ENCODE measurements around the gene ZDHHC24.

The ZDHHC24 gene

DNA sequence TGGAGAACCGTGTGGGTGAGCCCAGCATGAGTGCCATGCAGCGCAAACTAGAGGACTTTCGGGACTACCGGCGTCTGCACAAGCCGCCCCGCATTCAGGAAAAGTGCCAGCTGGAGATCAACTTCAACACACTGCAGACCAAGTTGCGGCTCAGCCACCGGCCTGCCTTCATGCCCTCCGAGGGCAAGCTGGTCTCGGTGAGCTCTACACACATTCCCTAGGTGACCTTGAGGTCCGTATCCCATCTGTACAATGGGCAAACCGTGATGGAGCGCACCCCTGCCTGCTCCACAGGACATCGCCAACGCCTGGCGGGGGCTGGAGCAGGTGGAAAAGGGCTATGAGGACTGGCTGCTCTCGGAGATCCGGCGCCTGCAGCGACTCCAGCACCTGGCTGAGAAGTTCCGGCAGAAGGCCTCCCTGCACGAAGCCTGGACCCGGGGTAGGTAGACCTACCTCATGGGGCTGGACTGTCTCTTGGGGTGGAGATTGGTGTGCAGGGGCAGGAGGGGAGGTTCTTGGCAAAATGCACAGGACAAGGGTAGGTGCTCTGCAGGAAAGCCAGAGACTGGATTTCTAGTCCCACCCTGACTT lies 12.0 kb upstream of the ZDHHC24 start:
- H3K4me3 ChIP-seq (ENCODE audit: low read depth, low read length): no peak overlapping the region
- no peaks in the 10 kb centered on the region for H3K9me3 ChIP-seq (ENCODE audit: control insufficient read depth, insufficient read depth, low read length)
- H3K4me1 ChIP-seq (ENCODE audit: control insufficient read depth, insufficient read depth, low read length): no peaks in the 10 kb centered on the region
- no peak overlapping the region for H3K27ac ChIP-seq (ENCODE audit: low read depth, low read length)
- H3K36me3 ChIP-seq (ENCODE audit: control insufficient read depth, insufficient read depth, low read length): peaks cover 41% of the 10 kb centered on the region
- H3K9ac ChIP-seq (ENCODE audit: low read depth, low read length): no peak overlapping the region
- H3K27me3 ChIP-seq (ENCODE audit: control insufficient read depth, insufficient read depth, low read length): no peaks in the 10 kb centered on the region

DNA sequence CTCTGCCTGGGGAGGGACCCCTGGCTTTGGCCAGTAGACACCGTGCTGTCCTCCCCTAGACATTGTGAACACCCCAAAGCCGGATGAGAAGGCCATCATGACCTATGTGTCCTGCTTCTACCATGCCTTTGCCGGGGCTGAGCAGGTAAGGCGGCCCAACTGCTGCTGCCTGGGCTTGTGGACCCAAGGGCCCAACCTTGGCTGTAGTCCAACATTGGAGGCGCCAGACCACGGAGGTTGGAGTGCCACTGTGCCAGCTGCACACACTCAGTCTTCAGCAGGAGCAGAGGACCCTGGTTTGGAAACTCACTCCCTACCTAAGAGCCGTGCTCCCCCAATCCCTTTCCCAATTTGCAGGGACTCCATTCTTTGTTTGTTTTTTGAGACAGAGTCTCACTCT lies 10.2 kb upstream of the ZDHHC24 start:
- Histone ChIP-seq H3K9ac (ENCODE audit: low read depth, low read length) (no peak overlapping the region), H3K36me3 (ENCODE audit: control insufficient read depth, insufficient read depth, low read length) (peaks cover 24% of the 10 kb centered on the region), H3K4me1 (ENCODE audit: control insufficient read depth, insufficient read depth, low read length) (no peaks in the 10 kb centered on the region), H3K9me3 (ENCODE audit: control insufficient read depth, insufficient read depth, low read length) (no peaks in the 10 kb centered on the region), H3K27ac (ENCODE audit: low read depth, low read length) (no peak overlapping the region), H3K4me3 (ENCODE audit: low read depth, low read length) (no peak overlapping the region), H3K27me3 (ENCODE audit: control insufficient read depth, insufficient read depth, low read length) (no peaks in the 10 kb centered on the region)

DNA sequence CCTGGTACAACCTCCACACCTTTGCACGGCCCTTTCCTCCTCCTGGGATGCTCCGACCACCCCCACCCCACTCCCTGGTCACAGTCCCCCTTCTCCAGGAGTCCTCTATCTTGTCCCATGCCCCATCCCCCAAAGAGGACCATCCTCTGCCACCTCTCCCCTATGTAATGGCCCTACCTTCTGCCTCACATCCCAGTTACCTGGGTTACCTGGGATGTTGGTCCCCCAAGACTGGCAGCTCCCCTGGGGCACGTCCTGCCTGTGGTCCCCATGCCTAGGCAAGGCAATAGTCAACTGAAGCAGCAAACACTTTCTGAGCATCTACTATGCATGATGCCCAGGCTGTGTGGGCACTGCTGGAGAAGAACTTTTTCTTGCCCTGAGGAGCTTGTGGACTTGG lies 9.6 kb upstream of the ZDHHC24 start:
- H3K27me3 ChIP-seq (ENCODE audit: control insufficient read depth, insufficient read depth, low read length): no peaks in the 10 kb centered on the region
- peaks cover 17% of the 10 kb centered on the region for H3K36me3 ChIP-seq (ENCODE audit: control insufficient read depth, insufficient read depth, low read length)
- no peak overlapping the region for H3K9ac ChIP-seq (ENCODE audit: low read depth, low read length)
- no peaks in the 10 kb centered on the region for H3K9me3 ChIP-seq (ENCODE audit: control insufficient read depth, insufficient read depth, low read length)
- H3K27ac ChIP-seq (ENCODE audit: low read depth, low read length): no peak overlapping the region
- H3K4me1 ChIP-seq (ENCODE audit: control insufficient read depth, insufficient read depth, low read length): no peaks in the 10 kb centered on the region
- H3K4me3 ChIP-seq (ENCODE audit: low read depth, low read length): no peak overlapping the region

DNA sequence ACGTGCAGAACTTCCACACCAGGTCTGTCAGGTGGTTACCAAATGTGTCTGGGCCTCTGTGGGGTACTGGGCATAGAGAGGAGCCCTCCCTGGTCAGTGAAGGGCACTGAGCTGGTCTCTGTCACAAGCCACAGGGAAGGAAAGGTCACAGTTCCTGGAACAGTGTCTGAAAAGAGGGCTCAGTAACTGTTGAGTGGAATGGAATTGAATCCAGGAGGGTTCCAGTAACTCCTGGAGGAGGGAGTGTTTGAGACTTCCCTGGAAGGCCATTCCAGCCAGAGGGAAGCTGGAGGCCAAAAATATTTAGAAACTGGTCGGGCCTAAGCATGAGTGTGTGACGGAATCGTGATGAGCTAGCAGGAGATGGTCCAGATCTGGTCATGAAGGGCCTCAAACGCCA lies 8.8 kb upstream of the ZDHHC24 start:
- Histone ChIP-seq H3K9ac (ENCODE audit: low read depth, low read length) (no peak overlapping the region), H3K4me3 (ENCODE audit: low read depth, low read length) (no peak overlapping the region), H3K36me3 (ENCODE audit: control insufficient read depth, insufficient read depth, low read length) (peaks cover 13% of the 10 kb centered on the region; the same call in 1 of the 2 replicates), H3K4me1 (ENCODE audit: control insufficient read depth, insufficient read depth, low read length) (no peaks in the 10 kb centered on the region), H3K27me3 (ENCODE audit: control insufficient read depth, insufficient read depth, low read length) (no peaks in the 10 kb centered on the region; the same call in 1 of the 2 replicates), H3K9me3 (ENCODE audit: control insufficient read depth, insufficient read depth, low read length) (no peaks in the 10 kb centered on the region), H3K27ac (ENCODE audit: low read depth, low read length) (no peak overlapping the region)

DNA sequence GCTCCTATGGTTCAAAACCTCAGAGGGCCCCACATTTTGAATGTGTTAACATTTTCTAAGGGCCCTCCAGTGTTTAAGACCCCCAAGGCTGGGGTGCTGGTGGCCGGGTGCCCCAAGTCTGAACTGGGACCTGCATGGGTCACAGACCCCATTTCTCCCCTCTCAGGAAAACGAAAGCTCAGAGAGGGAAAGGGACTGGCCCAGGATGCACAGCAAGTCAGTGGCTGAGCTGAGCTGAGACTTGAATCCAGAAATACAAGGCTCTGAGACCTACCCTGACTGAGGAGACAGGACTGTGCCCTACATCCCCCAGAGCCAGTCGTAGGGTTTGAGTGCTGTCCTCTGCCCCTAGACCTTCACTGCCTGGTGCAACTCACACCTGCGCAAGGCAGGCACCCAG lies 5.0 kb upstream of the ZDHHC24 start:
- H3K9me3 ChIP-seq (ENCODE audit: control insufficient read depth, insufficient read depth, low read length): no peaks in the 10 kb centered on the region
- no peak overlapping the region for H3K4me3 ChIP-seq (ENCODE audit: low read depth, low read length)
- no peak overlapping the region for H3K27ac ChIP-seq (ENCODE audit: low read depth, low read length)
- H3K4me1 ChIP-seq (ENCODE audit: control insufficient read depth, insufficient read depth, low read length): peaks cover 9% of the 10 kb centered on the region; the same call in 1 of the 2 replicates
- H3K36me3 ChIP-seq (ENCODE audit: control insufficient read depth, insufficient read depth, low read length): no peaks in the 10 kb centered on the region; the same call in 1 of the 2 replicates
- H3K27me3 ChIP-seq (ENCODE audit: control insufficient read depth, insufficient read depth, low read length): no peaks in the 10 kb centered on the region; the same call in 1 of the 2 replicates
- H3K9ac ChIP-seq (ENCODE audit: low read depth, low read length): no peak overlapping the region

DNA sequence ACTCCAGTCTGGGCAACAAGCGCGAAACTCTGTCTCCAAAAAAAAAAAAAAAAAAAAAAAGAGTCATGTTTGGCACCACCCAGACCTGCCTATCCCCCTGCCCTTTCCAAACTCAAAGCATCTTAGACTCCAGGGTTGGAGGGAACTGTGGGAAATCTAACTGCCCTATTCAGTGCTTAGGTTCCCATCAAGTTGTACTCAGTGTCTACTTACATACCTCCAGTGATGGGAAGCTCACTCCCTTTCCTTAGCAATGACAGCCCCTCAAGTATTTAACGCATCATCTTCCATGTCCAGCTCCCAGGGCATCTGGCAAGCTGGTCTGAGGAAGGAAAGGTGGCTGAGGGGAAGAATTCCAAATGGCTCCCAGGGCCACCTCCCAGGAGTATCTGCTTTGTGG lies 3.8 kb upstream of the ZDHHC24 start:
- H3K4me3 ChIP-seq (ENCODE audit: low read depth, low read length): no peak overlapping the region
- H3K27me3 ChIP-seq (ENCODE audit: control insufficient read depth, insufficient read depth, low read length): no peaks in the 10 kb centered on the region; the same call in 1 of the 2 replicates
- no peak overlapping the region for H3K9ac ChIP-seq (ENCODE audit: low read depth, low read length)
- peaks cover 12% of the 10 kb centered on the region; the same call in 1 of the 2 replicates for H3K4me1 ChIP-seq (ENCODE audit: control insufficient read depth, insufficient read depth, low read length)
- no peaks in the 10 kb centered on the region for H3K9me3 ChIP-seq (ENCODE audit: control insufficient read depth, insufficient read depth, low read length)
- no peak overlapping the region for H3K27ac ChIP-seq (ENCODE audit: low read depth, low read length)
- no peaks in the 10 kb centered on the region for H3K36me3 ChIP-seq (ENCODE audit: control insufficient read depth, insufficient read depth, low read length)

DNA sequence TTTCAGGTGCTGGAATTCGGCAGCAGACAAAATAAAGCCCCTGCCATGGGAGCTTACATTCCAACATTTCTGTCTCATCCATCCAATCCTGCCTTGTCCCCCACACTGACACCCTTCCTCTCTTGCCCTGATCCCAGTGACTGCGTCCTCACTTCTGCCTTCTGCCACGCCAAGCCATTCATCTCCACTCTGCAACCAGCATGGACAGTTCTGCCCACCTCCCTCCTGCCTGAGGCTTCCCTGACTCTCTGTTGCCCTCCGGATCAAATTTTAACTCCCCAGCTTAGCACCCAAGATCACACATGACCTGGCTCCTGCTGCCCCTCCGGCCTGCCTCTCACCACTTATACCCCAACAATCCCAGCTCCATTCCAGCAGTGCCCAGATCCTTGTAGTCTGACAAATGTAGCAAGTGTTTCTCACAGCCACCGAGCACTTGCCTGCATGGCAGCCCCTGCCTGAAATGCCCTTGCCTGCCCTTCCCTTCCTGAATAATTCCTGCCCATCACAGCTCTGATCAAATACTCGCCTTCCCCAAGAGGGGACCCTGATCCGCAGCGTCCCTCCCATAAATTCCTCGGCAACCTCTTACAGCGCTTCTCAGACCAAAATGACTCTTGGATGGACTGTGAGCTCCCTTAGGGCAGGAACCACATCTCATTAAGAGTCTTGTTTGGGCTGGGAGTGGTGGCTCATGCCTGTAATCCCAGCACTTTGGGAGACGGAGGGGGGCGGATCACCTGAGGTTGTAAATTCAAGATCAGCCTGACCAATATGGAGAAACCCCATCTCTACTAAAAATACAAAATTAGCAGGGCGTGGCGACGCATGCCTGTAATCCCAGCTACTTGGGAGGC lies 3.2 kb upstream of the ZDHHC24 start:
- Histone ChIP-seq H3K4me3 (ENCODE audit: low read depth, low read length) (no peak overlapping the region), H3K36me3 (ENCODE audit: control insufficient read depth, insufficient read depth, low read length) (no peaks in the 10 kb centered on the region), H3K27ac (ENCODE audit: low read depth, low read length) (no peak overlapping the region), H3K4me1 (ENCODE audit: control insufficient read depth, insufficient read depth, low read length) (peaks cover 12% of the 10 kb centered on the region; the same call in 1 of the 2 replicates), H3K27me3 (ENCODE audit: control insufficient read depth, insufficient read depth, low read length) (no peaks in the 10 kb centered on the region; the same call in 1 of the 2 replicates), H3K9ac (ENCODE audit: low read depth, low read length) (no peak overlapping the region), H3K9me3 (ENCODE audit: control insufficient read depth, insufficient read depth, low read length) (no peaks in the 10 kb centered on the region)

DNA sequence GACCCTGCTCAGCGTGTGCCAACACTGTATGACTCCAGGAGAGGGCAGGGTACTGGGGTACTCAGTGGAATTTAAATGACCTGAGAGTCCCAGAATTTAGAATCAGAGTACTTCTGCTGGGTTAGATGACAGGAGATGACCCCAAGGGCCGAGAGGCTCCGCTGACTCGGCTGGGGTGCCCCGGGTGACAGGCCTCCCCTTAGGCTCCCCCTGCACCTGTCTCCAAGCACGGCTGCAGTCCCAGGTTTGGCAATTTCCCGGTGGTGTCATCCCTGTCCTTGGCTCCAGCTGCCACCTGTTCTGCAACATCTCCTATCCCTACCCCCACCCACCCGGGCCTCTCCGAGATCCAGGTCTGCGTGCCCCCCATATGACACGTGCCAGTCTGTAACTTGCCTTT lies 2.2 kb upstream of the ZDHHC24 start:
- no peak overlapping the region for H3K27ac ChIP-seq (ENCODE audit: low read depth, low read length)
- peak overlapping the region; percentile 71; the same call in 1 of the 2 replicates for H3K4me3 ChIP-seq (ENCODE audit: low read depth, low read length)
- H3K36me3 ChIP-seq (ENCODE audit: control insufficient read depth, insufficient read depth, low read length): no peaks in the 10 kb centered on the region
- H3K4me1 ChIP-seq (ENCODE audit: control insufficient read depth, insufficient read depth, low read length): peaks cover 18% of the 10 kb centered on the region; the same call in 1 of the 2 replicates
- H3K9me3 ChIP-seq (ENCODE audit: control insufficient read depth, insufficient read depth, low read length): no peaks in the 10 kb centered on the region
- H3K27me3 ChIP-seq (ENCODE audit: control insufficient read depth, insufficient read depth, low read length): no peaks in the 10 kb centered on the region; the same call in 1 of the 2 replicates
- H3K9ac ChIP-seq (ENCODE audit: low read depth, low read length): no peak overlapping the region

DNA sequence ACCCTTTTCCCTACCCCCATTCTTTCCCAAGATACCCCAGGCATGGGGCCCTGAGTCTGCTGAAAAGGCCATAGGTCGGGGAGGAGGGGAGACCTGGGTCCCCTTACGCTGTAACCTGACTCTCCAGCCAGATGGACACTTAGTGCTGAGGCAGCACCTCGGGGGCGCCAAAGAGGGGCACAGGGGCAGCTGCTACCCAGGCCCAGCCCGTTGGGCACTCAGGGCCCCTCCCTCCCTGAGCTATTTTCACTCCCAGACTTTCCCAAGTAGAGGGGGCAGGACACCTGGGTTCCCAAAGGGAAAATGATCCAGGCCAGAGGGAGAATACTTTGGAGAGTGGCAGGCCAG lies 1.8 kb upstream of the ZDHHC24 start:
- Histone ChIP-seq H3K36me3 (ENCODE audit: control insufficient read depth, insufficient read depth, low read length) (no peaks in the 10 kb centered on the region), H3K9ac (ENCODE audit: low read depth, low read length) (no peak overlapping the region), H3K4me1 (ENCODE audit: control insufficient read depth, insufficient read depth, low read length) (peaks cover 18% of the 10 kb centered on the region; the same call in 1 of the 2 replicates), H3K27ac (ENCODE audit: low read depth, low read length) (no peak overlapping the region), H3K4me3 (ENCODE audit: low read depth, low read length) (peak overlapping the region; percentile 71; the same call in 1 of the 2 replicates), H3K27me3 (ENCODE audit: control insufficient read depth, insufficient read depth, low read length) (no peaks in the 10 kb centered on the region; the same call in 1 of the 2 replicates), H3K9me3 (ENCODE audit: control insufficient read depth, insufficient read depth, low read length) (no peaks in the 10 kb centered on the region)

DNA sequence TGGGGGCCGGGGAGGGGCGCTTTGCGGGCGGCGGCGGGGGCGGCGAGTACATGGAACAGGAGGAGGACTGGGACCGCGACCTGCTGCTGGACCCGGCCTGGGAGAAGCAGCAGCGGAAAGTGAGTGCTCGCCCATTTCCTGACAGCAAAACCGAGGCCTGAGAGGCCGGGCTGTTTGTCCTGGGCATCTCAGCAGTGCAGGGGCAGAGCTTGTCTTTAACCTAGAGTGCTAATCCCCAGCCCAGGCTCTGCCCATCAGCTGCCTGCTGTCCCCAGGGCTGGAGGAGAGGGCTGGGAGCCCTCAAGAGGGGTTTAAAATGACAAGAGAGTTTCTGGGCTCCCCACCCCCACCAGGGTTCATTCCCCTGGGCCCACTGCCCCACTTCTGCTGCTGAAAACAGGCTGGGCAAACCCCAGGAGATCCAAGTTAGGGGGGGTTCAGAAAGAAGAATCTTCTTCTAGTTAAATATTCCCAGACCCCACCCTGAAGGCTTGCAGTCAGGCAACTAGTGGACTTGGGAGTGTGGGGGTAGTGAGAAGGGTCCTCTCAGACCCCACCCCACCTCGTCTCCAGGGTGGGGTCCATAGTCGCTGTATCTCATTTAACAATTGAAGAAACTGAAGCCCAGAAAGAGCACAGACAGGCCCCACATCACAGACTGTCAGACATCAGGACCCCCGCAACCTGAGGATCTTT lies 1.3 kb upstream of the ZDHHC24 start:
- Histone ChIP-seq H3K4me1 (ENCODE audit: control insufficient read depth, insufficient read depth, low read length) (peaks cover 18% of the 10 kb centered on the region; the same call in 1 of the 2 replicates), H3K9me3 (ENCODE audit: control insufficient read depth, insufficient read depth, low read length) (no peaks in the 10 kb centered on the region), H3K9ac (ENCODE audit: low read depth, low read length) (no peak overlapping the region), H3K27me3 (ENCODE audit: control insufficient read depth, insufficient read depth, low read length) (no peaks in the 10 kb centered on the region; the same call in 1 of the 2 replicates), H3K27ac (ENCODE audit: low read depth, low read length) (peak overlapping the region; percentile 29), H3K4me3 (ENCODE audit: low read depth, low read length) (peak overlapping the region; percentile 71), H3K36me3 (ENCODE audit: control insufficient read depth, insufficient read depth, low read length) (no peaks in the 10 kb centered on the region)
